G401.6 (cell line): ENCODE measurements around the gene AMBP.

Experiments
- FAIRE-seq: peaks from 2 replicates; lab custom pipeline; 2012; peaks lifted over from hg19 to GRCh38; lab: Jason Lieb, UNC

Gene AMBP

DNA sequence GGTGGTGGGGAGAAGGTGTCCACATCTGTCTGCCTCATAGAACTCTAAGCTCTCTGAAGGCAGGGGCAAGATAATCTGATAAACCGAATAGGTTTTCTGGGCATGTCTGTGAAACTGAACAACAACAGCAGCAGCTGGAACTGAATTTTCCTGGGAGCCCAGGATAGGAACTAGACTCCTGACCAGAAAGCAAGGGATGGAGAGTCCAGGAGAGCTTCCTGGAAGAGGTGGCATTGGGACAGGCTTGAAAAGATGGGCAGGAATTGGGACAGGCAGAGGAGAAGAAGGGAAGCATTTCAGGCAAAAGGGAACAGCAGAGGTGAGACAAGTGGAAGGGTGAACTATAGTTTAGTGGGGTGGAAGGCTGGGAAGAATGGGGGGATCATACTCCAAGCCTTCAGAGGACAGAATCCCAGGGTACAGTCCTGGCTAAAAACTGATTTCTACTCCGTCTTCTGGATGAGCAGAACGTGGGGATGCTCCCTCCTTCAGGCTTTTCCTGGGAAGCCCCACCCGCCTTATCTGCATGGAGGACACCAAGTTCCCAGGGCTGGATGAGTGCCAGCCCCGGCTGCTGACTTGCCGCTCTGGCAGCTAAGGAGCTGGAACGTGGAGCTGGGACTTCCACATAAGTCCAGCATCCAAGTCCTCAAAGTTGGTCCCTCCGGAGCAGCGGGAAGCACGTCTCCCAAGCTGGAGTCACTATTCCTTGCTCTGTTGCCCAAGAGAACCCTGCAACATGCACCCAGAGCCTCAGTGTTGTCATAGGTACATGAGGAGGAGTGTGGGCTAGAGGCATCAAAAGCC, 34.9 kb upstream of the AMBP start:
- FAIRE-seq, result no peak

DNA sequence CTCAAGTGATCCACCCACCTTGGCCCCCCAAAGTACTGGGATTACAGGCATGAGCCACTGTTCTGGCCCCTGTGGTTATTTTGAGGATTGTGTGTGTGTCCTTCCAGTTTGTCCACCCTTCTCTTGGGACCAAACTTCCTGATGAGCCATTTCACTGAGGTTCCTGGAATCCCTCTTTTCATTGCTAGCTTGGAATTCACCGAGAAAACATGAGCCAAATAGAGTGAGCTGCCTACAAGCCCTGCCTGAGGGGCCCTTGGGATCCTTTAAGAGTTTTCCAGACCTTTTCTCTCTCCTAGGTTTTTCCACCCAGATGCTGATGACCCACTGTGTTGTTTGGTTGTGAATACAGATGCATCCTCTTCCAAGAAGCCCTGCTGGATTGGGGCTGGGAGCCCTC, 34.2 kb upstream of the AMBP start:
- FAIRE-seq, result no peak

DNA sequence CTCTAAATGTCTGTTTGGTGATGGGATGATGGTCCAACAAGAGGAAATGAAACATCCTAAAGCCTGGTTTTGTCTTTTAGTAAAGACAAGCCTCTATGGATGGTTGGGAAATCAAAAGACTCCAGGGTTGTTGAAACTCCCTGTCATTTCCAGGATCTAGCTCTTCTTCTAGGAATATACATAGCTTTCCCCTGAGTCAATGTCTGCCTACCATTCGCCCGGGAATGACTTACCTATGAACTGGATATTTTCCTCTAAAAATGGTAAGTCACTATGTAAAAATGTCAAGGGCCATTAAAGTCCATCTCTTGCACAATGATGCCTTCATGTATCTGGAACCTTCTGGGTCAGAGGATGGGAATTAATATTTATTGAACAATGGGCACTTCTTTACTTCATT, 32.1 kb upstream of the AMBP start:
- FAIRE-seq, result no peak

DNA sequence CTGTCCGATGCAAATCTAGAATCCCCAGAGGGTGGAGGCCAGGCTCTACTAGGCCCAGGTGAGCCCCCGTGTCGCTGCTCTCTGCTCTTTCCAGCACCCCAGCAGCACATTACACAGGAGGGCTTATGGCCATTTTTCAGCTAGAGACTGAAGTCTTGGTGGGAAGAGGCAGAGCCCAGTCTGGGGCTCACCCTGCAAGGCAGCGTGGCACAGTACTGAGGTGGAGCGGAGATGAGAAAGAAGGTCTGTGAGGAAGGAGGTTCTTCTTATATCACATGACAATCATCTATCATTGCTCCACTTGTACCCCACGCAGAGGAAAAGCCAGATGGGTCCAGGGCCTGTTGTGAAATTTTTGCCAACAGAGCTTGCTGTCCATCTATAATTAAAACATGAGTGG, 31.0 kb upstream of the AMBP start:
- FAIRE-seq, result no peak

GRCh38 chr9:114108016-114108833, 30.1 kb upstream of the AMBP start:
- FAIRE-seq, result peak; percentile 63

DNA sequence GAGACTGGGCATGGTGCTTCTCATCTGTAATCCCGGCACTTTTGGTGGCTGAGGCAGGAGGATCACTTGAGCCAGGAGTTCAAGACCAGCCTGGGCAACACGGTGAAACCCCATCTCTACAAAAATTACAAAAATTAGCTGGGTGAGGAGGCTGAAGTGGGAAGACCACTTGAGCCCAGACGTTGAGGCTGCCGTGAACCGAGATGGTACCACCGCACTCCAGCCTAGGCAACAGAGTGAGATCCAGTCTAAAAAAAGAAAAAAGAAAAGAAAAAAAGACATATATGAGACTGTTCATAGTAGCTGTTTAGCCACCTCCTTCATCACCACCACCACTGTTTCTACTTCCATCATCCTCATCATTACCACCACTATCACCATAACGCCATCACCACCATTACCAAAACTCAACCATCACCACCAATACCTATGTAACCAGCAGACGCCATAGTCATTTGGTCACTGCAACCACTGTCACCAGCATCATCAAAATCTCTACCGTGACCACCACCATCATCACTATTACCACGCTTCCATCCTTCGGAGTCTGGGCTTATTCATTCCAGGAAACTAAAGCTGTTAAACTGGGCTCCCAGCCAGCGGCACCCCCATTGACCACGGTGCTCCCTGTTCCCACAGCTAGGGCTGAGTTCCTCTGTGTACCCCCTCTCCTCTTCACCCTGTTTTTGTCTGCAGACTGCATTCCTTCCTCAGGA, 29.3 kb upstream of the AMBP start:
- FAIRE-seq, result no peak

DNA sequence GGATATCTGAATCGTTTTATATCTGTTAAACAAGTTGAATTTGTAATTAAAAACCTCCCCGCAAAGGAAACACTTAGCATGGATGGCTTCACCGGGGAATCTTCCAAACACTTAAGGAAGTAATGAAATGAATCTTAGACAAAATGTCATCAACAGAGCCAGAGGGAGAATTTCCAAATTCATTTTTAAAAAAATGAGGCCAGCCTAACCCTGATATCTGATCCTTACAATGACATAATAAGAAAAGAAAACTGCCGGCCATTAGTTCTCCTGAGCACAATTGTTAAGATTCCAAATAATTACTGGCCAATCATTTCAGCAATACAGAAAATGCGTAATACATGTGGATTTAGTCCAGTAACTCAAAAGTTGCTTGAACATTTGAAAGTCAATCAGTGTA, 27.1 kb upstream of the AMBP start:
- FAIRE-seq, result no peak

- FAIRE-seq, result no peak
Measured at GRCh38 chr9:114102484-114102883, 24.4 kb upstream of the AMBP start.

- FAIRE-seq, result peak; percentile 6
Measured at GRCh38 chr9:114100536-114100935, 22.4 kb upstream of the AMBP start.

GRCh38 chr9:114099669-114100270, 21.7 kb upstream of the AMBP start:
- FAIRE-seq, result no peak

DNA sequence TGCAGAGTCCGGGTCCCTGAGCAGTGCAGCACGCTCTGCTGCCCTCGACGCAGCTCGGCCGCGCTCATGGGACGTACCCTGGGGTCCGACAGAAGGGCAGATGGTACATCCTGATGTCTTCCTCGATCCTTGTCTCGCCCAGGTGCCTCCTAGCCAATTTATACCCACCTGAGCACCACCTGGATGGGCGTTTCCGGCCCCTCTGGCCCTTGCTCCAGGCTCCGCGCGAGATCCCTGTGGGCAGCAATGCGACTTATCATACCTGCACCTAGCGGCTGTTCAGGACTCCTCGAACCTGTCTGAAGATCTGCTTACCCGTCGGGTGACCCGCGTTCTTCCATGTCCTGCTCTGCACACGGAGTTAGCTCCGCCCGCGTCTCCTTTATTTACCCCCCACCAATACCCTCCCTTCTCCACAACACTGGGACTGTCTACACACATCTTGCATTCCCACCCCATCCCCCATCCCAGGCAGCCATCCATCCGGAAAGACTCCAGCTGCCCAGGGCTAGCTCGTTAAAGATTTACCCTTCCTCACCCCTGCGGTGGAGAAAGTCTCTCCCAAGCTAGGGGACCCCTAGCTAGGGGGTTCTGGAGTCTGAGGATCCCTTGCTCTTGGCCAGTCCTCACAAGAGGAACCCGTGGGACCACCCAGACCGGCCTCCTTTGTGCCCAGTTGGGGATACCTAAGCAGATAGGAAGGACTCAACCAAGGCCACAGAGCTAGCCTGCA, 21.0 kb upstream of the AMBP start, which contains the start of gene KIF12:
Gene KIF12 (minus strand): TSS at position 357 of the 733 bp plus-strand sequence. CDS start 16 bp downstream, at position 341.
- no peak for FAIRE-seq

- no peak for FAIRE-seq
Measured at GRCh38 chr9:114098021-114098935, 20.2 kb upstream of the AMBP start.

GRCh38 chr9:114097613-114098020, 19.5 kb upstream of the AMBP start:
- no peak for FAIRE-seq

GRCh38 chr9:114096866-114097612, 18.9 kb upstream of the AMBP start:
- FAIRE-seq, result no peak

DNA sequence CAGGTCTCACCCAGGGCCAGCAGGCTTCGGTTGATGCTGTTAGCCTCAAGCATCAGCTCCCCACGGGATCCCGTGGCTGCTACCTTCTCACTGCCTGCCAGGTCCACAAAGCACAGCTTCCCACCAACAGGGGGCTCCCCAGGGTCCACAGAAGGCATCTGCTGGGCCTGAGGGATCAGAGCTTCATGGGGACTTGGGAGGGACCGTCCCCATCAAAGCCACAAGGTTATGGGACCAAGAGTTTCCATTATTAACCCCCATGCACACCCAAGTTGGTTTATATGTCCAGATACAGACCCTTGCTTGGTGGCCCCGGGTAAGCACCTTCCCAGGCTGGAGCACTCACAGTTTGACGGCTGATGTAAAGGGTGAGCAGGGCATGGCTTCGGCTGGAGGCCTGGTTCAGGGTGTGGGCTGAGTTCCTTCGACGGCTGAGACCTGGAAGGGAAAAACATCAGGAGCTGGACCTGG, 18.0 kb upstream of the AMBP start:
- no peak for FAIRE-seq

DNA sequence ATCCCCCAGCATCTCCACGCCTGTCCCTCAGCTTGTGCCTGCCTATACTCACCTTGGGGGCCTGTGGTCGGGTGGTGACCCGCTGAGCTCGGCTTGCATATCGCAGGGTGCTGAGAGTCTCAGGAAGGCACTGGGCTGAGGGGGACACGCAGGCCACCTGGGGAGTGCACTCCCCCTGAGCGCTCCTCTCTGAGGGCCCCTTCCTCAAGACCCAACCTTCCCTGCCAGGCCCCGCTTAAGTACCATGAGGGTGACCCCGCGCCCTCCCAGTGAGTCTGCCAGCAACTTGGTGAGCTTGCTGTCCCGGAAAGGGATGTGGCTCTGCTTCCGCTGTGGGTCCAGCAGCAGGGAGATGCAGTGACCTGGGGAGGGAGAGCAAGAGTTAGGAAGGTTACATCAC, 16.9 kb upstream of the AMBP start:
- no peak for FAIRE-seq

- no peak for FAIRE-seq
Measured at GRCh38 chr9:114093761-114094505, 15.8 kb upstream of the AMBP start.

DNA sequence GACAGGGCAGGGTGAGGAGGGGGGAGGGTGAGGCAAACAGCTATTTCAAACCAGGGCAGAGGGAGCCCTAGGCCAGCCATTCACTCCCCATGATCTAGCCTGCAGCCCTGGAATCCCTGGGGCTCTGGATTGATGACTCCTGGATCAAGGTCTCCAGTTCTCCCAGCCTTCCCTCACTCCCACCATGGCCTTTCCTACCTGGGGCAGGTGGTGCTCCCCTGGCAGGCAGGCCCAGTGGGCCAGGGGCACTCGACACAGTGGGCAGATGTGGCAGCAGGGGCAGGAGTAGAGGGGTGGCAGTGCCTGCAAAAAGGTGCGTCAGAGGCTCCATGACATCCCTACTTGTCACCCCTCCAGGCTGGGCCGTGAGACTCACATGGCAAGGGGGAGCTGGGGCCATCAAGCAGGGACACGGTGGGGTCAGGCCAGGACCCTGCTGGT, 15.0 kb upstream of the AMBP start:
- no peak for FAIRE-seq

DNA sequence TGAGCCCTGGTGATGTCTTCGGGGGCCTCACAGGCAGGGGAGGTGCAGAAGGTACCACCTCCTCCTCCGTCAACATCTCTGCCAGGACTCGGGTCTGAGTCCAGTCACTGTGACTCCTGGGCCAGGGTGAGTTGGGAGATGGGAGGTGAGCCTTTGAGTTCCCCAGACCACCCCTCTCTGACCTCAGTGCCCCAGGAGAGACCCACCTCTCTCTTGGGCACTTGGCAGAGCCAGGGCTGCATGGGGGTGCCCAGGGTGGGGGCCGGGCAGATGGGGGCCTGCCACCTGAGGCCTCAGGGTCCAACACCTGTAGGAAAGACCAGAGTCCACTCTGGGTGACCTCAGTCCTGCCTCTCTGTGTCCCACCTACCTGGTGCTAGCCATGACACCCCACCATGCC, 14.2 kb upstream of the AMBP start:
- no peak for FAIRE-seq
